Activated CD4-positive, alpha-beta T cell treated with anti-CD3 and anti-CD28 coated beads for 48 hours (primary cell): ENCODE data around the gene RET.

Experiments
- DNase-seq: peaks from one replicate; pipeline ENCODE4 v3.0.0-alpha.2; 2020

RET gene

GRCh38 chr10:43110338-43111071, 33.6 kb downstream of the RET start:
- no peak for DNase-seq

GRCh38 chr10:43111101-43111500, 34.2 kb downstream of the RET start:
- no peak for DNase-seq

- DNase-seq, result no peak
These were observed 35.2 kb downstream of the RET start for GRCh38 chr10:43111921-43112607.

- DNase-seq, result no peak
These were observed 35.7 kb downstream of the RET start for GRCh38 chr10:43112608-43112961.

- no peak for DNase-seq
These were observed 36.6 kb downstream of the RET start for GRCh38 chr10:43113201-43114087.

- DNase-seq, result no peak
These were observed 37.3 kb downstream of the RET start for GRCh38 chr10:43114088-43114742.

GRCh38 chr10:43114743-43115611, 38.1 kb downstream of the RET start:
- DNase-seq, result no peak

GRCh38 chr10:43115881-43116595, 39.2 kb downstream of the RET start:
- DNase-seq, result no peak

- DNase-seq, result no peak
These were observed 39.7 kb downstream of the RET start for GRCh38 chr10:43116596-43116995.

GRCh38 chr10:43117031-43117776, 40.3 kb downstream of the RET start:
- no peak for DNase-seq

- DNase-seq, result no peak
These were observed 41.1 kb downstream of the RET start for GRCh38 chr10:43117777-43118583.

- no peak for DNase-seq
These were observed 42.0 kb downstream of the RET start for GRCh38 chr10:43118631-43119415.

- no peak for DNase-seq
These were observed 42.7 kb downstream of the RET start for GRCh38 chr10:43119416-43120115.

GRCh38 chr10:43120116-43120928, 43.5 kb downstream of the RET start:
- no peak for DNase-seq

GRCh38 chr10:43120929-43121314, 44.1 kb downstream of the RET start:
- DNase-seq, result peak; percentile 70

GRCh38 chr10:43121444-43121843, 44.6 kb downstream of the RET start:
- DNase-seq, result no peak

- no peak for DNase-seq
These were observed 45.2 kb downstream of the RET start for GRCh38 chr10:43122096-43122495.
